ENCODE data around the gene VWA2.

Gene VWA2

DNA sequence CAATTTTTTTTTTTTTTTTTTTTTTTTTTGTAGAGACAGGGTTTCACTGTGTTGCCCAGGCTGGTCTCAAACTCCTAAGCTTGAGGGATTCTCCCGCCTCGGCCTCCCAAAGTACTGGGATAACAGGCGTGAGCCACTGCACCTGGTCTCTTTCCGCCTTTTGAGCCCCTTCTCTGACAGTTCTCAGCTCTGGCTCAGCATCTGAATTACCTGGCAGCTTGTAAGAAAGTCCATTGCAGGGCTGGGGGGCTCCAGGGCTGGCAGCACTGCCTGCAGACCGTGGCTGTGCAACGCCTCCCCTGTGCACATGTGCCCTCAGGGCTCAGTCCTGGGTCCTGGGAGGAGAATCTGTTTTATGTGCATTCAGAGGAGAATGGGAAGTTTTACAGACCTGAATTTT lies 37.6 kb downstream of the VWA2 start:
- no peaks in the 10 kb centered on the region for H3F3A ChIP-seq (ENCODE audit: low read depth)
- H2AFZ ChIP-seq (ENCODE audit: low read length), result no peak overlapping the region
- no peaks in the 10 kb centered on the region for H3K36me3 ChIP-seq (ENCODE audit: insufficient read depth, low read length)
- H4K20me1 ChIP-seq (ENCODE audit: insufficient read depth, low read length, poor library complexity, severe bottlenecking), result no peaks in the 10 kb centered on the region
- H3K79me2 ChIP-seq (ENCODE audit: insufficient read depth, low read length), result no peaks in the 10 kb centered on the region
- no peak overlapping the region for H3K4me2 ChIP-seq (ENCODE audit: low read depth, low read length, poor library complexity, severe bottlenecking)
- no peaks in the 10 kb centered on the region for H3K27me3 ChIP-seq (ENCODE audit: insufficient read depth, low read length, poor library complexity, severe bottlenecking)
- H3K9ac ChIP-seq (ENCODE audit: low read depth, low read length, poor library complexity, severe bottlenecking), result no peak overlapping the region
- no peaks in the 10 kb centered on the region for H3K4me1 ChIP-seq (ENCODE audit: insufficient read depth, low read length, poor library complexity, severe bottlenecking)
- TF ChIP-seq EZH2phosphoT487 (IDR thresholded peaks at IDR 0.05; ENCODE audit: borderline replicate concordance) (no peak), CTCF (conservative IDR thresholded peaks at IDR 0.05; ENCODE audit: low read length) (no peak)
- H3K9me2 ChIP-seq (replicated peaks; ENCODE audit: low read depth, low read length), result no peaks in the 10 kb centered on the region
- H3K4me3 ChIP-seq (ENCODE audit: low read length, poor library complexity, severe bottlenecking), result no peak overlapping the region
- H3K9me3 ChIP-seq (ENCODE audit: insufficient read depth, low read depth, low read length), result no peaks in the 10 kb centered on the region

GRCh38 chr10:114278140-114278883 lies 39.3 kb downstream of the VWA2 start:
- H3K4me2 ChIP-seq (ENCODE audit: low read depth, low read length, poor library complexity, severe bottlenecking), result no peak overlapping the region
- H3K9me3 ChIP-seq (ENCODE audit: insufficient read depth, low read depth, low read length), result no peaks in the 10 kb centered on the region
- H3K9me2 ChIP-seq (replicated peaks; ENCODE audit: low read depth, low read length), result no peaks in the 10 kb centered on the region
- TF ChIP-seq EZH2phosphoT487 (IDR thresholded peaks at IDR 0.05; ENCODE audit: borderline replicate concordance) (no peak), CTCF (conservative IDR thresholded peaks at IDR 0.05; ENCODE audit: low read length) (no peak)
- no peaks in the 10 kb centered on the region for H4K20me1 ChIP-seq (ENCODE audit: insufficient read depth, low read length, poor library complexity, severe bottlenecking)
- no peak overlapping the region for H2AFZ ChIP-seq (ENCODE audit: low read length)
- no peaks in the 10 kb centered on the region for H3K27me3 ChIP-seq (ENCODE audit: insufficient read depth, low read length, poor library complexity, severe bottlenecking)
- no peak overlapping the region for H3K4me3 ChIP-seq (ENCODE audit: low read length, poor library complexity, severe bottlenecking)
- H3K9ac ChIP-seq (ENCODE audit: low read depth, low read length, poor library complexity, severe bottlenecking), result no peak overlapping the region
- no peaks in the 10 kb centered on the region for H3K79me2 ChIP-seq (ENCODE audit: insufficient read depth, low read length)
- H3K36me3 ChIP-seq (ENCODE audit: insufficient read depth, low read length), result no peaks in the 10 kb centered on the region
- H3F3A ChIP-seq (ENCODE audit: low read depth), result no peaks in the 10 kb centered on the region
- H3K4me1 ChIP-seq (ENCODE audit: insufficient read depth, low read length, poor library complexity, severe bottlenecking), result no peaks in the 10 kb centered on the region

GRCh38 chr10:114278884-114279191 lies 39.8 kb downstream of the VWA2 start:
- TF ChIP-seq CTCF (conservative IDR thresholded peaks at IDR 0.05; ENCODE audit: low read length) (no peak), EZH2phosphoT487 (IDR thresholded peaks at IDR 0.05; ENCODE audit: borderline replicate concordance) (no peak)
- H3K79me2 ChIP-seq (ENCODE audit: insufficient read depth, low read length), result no peaks in the 10 kb centered on the region
- peaks cover under 1% of the 10 kb centered on the region for H3K4me1 ChIP-seq (ENCODE audit: insufficient read depth, low read length, poor library complexity, severe bottlenecking)
- no peak overlapping the region for H2AFZ ChIP-seq (ENCODE audit: low read length)
- H3K36me3 ChIP-seq (ENCODE audit: insufficient read depth, low read length), result no peaks in the 10 kb centered on the region
- no peaks in the 10 kb centered on the region for H3K9me3 ChIP-seq (ENCODE audit: insufficient read depth, low read depth, low read length)
- H3K9ac ChIP-seq (ENCODE audit: low read depth, low read length, poor library complexity, severe bottlenecking), result no peak overlapping the region
- no peaks in the 10 kb centered on the region for H3F3A ChIP-seq (ENCODE audit: low read depth)
- no peak overlapping the region for H3K4me2 ChIP-seq (ENCODE audit: low read depth, low read length, poor library complexity, severe bottlenecking)
- no peak overlapping the region for H3K4me3 ChIP-seq (ENCODE audit: low read length, poor library complexity, severe bottlenecking)
- H3K9me2 ChIP-seq (replicated peaks; ENCODE audit: low read depth, low read length), result no peaks in the 10 kb centered on the region
- no peaks in the 10 kb centered on the region for H3K27me3 ChIP-seq (ENCODE audit: insufficient read depth, low read length, poor library complexity, severe bottlenecking)
- no peaks in the 10 kb centered on the region for H4K20me1 ChIP-seq (ENCODE audit: insufficient read depth, low read length, poor library complexity, severe bottlenecking)
